HepG2 (cell line): Measurements from ENCODE around the gene FIZ1. TPM values are rescaled to one million over a fixed set of nuclear protein-coding genes. Genes with fewer than 3 reads are reported as not detected.

Source experiments
- EED ChIP-seq: sonication (generic); formaldehyde crosslinking; IDR thresholded peaks from 2 replicates; pipeline ENCODE4 v1.5.0; 2020; ENCODE audit warnings: mild to moderate bottlenecking, missing genetic modification reagents
- HHEX ChIP-seq: IDR thresholded peaks from 2 replicates; pipeline ENCODE4 v1.6.1; 2016; ENCODE audit warnings: control low read depth
- HNRNPL ChIP-seq: fragments of 200-400 bp; formaldehyde crosslinking; IDR thresholded peaks from 2 replicates; pipeline ENCODE4 v1.6.1; 2017; ENCODE audit warnings: mild to moderate bottlenecking, low read depth, low read length
- KDM5A ChIP-seq: fragments of 200-600 bp; sonication (generic); IDR thresholded peaks from 2 replicates; pipeline ENCODE4 v1.7.0; 2018; ENCODE audit warnings: antibody characterized with exemption, mild to moderate bottlenecking, low read length, borderline replicate concordance
- KLF12 ChIP-seq: sonication (generic); formaldehyde crosslinking; IDR thresholded peaks from 2 replicates; pipeline ENCODE4 v1.4.0; 2020; ENCODE audit warnings: missing genetic modification reagents, borderline replicate concordance
- LRRFIP1 ChIP-seq: sonication (generic); formaldehyde crosslinking; conservative IDR thresholded peaks from 2 replicates; pipeline ENCODE4 v1.4.0; 2020; ENCODE audit warnings: missing genetic modification reagents
- MAFG ChIP-seq: sonication (generic); formaldehyde crosslinking; IDR thresholded peaks from 2 replicates; pipeline ENCODE4 v1.5.1; 2020; ENCODE audit warnings: mild to moderate bottlenecking, missing genetic modification reagents
- MAX ChIP-seq: IDR thresholded peaks from 2 replicates; pipeline ENCODE4 v1.6.1; 2012; ENCODE audit warnings: inconsistent platforms
- RFXANK ChIP-seq: IDR thresholded peaks from 2 replicates; pipeline ENCODE4 v1.6.1; 2016
- SRSF4 ChIP-seq: fragments of 200-400 bp; formaldehyde crosslinking; IDR thresholded peaks from one replicate; pipeline ENCODE4 v1.6.1; 2018; ENCODE audit warnings: mild to moderate bottlenecking, low read depth, low read length, moderate library complexity; ENCODE audit not compliant: poor library complexity, severe bottlenecking
- ZBTB40 ChIP-seq, 2 experiments: fragments of 450-650 bp in 1 of 2; sonication (generic) in 1 of 2; formaldehyde crosslinking in 1 of 2; IDR thresholded peaks; 2 replicates each; pipeline versions ENCODE4 v1.6.1 to v1.8.0; 2016 to 2022; ENCODE audit warnings: antibody characterized with exemption in 1 of 2, mild to moderate bottlenecking in 1 of 2, missing genetic modification reagents in 1 of 2
- ZNF430 ChIP-seq: sonication (generic); formaldehyde crosslinking; IDR thresholded peaks from 2 replicates; pipeline ENCODE4 v1.9.0; 2021; ENCODE audit warnings: mild to moderate bottlenecking, missing genetic modification reagents
- ZNF503 ChIP-seq: sonication (generic); formaldehyde crosslinking; IDR thresholded peaks from 2 replicates; pipeline ENCODE4 v1.4.0; 2020; ENCODE audit warnings: missing genetic modification reagents
- ZNF724P ChIP-seq: sonication (generic); formaldehyde crosslinking; IDR thresholded peaks from 2 replicates; pipeline ENCODE4 v1.8.0; 2022; ENCODE audit warnings: missing genetic modification reagents, borderline replicate concordance
- ZNF816 ChIP-seq: sonication (generic); formaldehyde crosslinking; IDR thresholded peaks from 2 replicates; pipeline ENCODE4 v1.8.0; 2022; ENCODE audit warnings: missing genetic modification reagents, mild to moderate bottlenecking, borderline replicate concordance
- ZSCAN22 ChIP-seq: sonication (generic); formaldehyde crosslinking; IDR thresholded peaks from 2 replicates; pipeline ENCODE4 v1.4.0; 2020; ENCODE audit warnings: mild to moderate bottlenecking, missing genetic modification reagents
- polyA plus RNA-seq, 8 experiments: library from polyadenylated mRNA; depleted of rRNA in 3 of 8; stranded (reverse) in 7 of 8; unstranded in 1 of 8; fragments of >200 nt; fragmentation: Illumina TruSeq in 4 of 8; extraction: Trizol in 4 of 8; gene quantifications; 2 replicates each; pipeline versions ENCODE4 v1.2.1 to v1.2.3, GENCODE V29; 2011 to 2016; ENCODE audit warnings: low read depth in 4 of 8, missing spikeins in 1 of 8, mixed read lengths in 1 of 8; ENCODE audit not compliant: insufficient read depth in 1 of 8
- total RNA-seq, 5 experiments: library from RNA; depleted of rRNA; stranded (reverse); fragments of >200 nt; fragmentation: Illumina TruSeq; extraction: Trizol; gene quantifications; 2 replicates each; pipeline ENCODE4 v1.2.3, GENCODE V29; 2016; ENCODE audit warnings: low read depth in 1 of 5

FIZ1 gene
- total and polyA plus RNA-seq, 2 of the 13 experiments (the other 11 are each of a cell fraction or from before 2014, with no cell fraction given), result 3.6 to 5.9 TPM

- TF ChIP-seq ZNF816 (CRISPR knock-in tag) (0 out of 2 replicates have a peak, but pooled peaks have one; percentile 53), ZNF724P (CRISPR knock-in tag) (no peak), SRSF4 (no peak), RFXANK (CRISPR knock-in tag) (no peak; the same call in 1 of the 2 replicates), ZNF503 (CRISPR knock-in tag) (no peak), ZNF430 (CRISPR knock-in tag) (peak; percentile 88), MAFG (CRISPR knock-in tag) (no peak), ZBTB40 (IDR thresholded peaks at IDR 0.05) (peak; percentile 71), ZBTB40 (CRISPR knock-in tag; IDR thresholded peaks at IDR 0.05) (0 out of 2 replicates have a peak, but pooled peaks have one; percentile 16), EED (CRISPR knock-in tag) (no peak), HHEX (no peak), KLF12 (CRISPR knock-in tag) (peak; percentile 78; the same call in 1 of the 2 replicates), ZSCAN22 (no peak), HNRNPL (0 out of 2 replicates have a peak, but pooled peaks have one; percentile 47), MAX (peak; percentile 0; the same call in 1 of the 2 replicates), LRRFIP1 (CRISPR knock-in tag) (no peak), KDM5A (no peak)
These were observed at the start of gene FIZ1 (continued) for GRCh38 chr19:55599468-55599841.
